Common myeloid progenitor, CD34-positive (primary cell): ENCODE measurements around the gene TJAP1.
"Not testable (repeated sequence)": the region's sequence is repeated elsewhere in the genome, so short reads cannot be mapped to it uniquely, and the experiment has no call there.

ENCODE experiments used
- CTCF ChIA-PET: fragments of 350-600 bp; sonication (Branson Sonifier 250); formaldehyde crosslinking; loops from one replicate; lab custom pipeline; 2021; ENCODE audit warnings: antibody characterized with exemption; lab: Charles Lee
- POLR2A ChIA-PET: fragments of 350-600 bp; sonication (Branson Sonifier 250); formaldehyde crosslinking; loops from one replicate; lab custom pipeline; 2021; ENCODE audit warnings: antibody characterized with exemption; lab: Charles Lee
- DNase-seq, 3 donors: peaks; one replicate each; pipeline versions ENCODE4 v3.0.0 to v3.0.0-alpha.2; 2013
- H3K27ac ChIP-seq, 2 experiments: 1 replicate in 1 of 2; 2 replicates in 1 of 2; pipeline ENCODE4 v1.7.0; 2013; ENCODE audit warnings: inconsistent platforms in 2 of 2, low read length in 2 of 2, mild to moderate bottlenecking in 2 of 2, low read depth in 1 of 2, moderate library complexity in 1 of 2; ENCODE audit not compliant: severe bottlenecking in 2 of 2, insufficient read depth in 1 of 2, poor library complexity in 1 of 2
- H3K27me3 ChIP-seq, 5 experiments: replicated peaks in 2 of 5; 1 replicate in 3 of 5; 2 replicates in 2 of 5; pipeline versions ENCODE4 v1.6.1 to v1.7.0; 2013; ENCODE audit warnings: low read length in 4 of 5, mild to moderate bottlenecking in 2 of 5, moderate library complexity in 2 of 5, inconsistent platforms in 1 of 5; ENCODE audit not compliant: insufficient read depth in 5 of 5, control insufficient read depth in 4 of 5
- H3K36me3 ChIP-seq, 4 experiments: 1 replicate in 2 of 4; 2 replicates in 2 of 4; pipeline versions ENCODE4 v1.6.1 to v1.7.0; 2013; ENCODE audit warnings: low read length in 3 of 4, control low read depth in 1 of 4, mild to moderate bottlenecking in 1 of 4; ENCODE audit not compliant: control insufficient read depth in 4 of 4, insufficient read depth in 4 of 4
- H3K4me1 ChIP-seq, 4 experiments: 1 replicate in 3 of 4; 2 replicates in 1 of 4; pipeline versions ENCODE4 v1.6.1 to v1.7.1; 2013; ENCODE audit warnings: low read length in 3 of 4, mild to moderate bottlenecking in 3 of 4, control low read depth in 1 of 4, inconsistent platforms in 1 of 4, moderate library complexity in 1 of 4; ENCODE audit not compliant: control insufficient read depth in 4 of 4, insufficient read depth in 4 of 4; ENCODE audit errors: control extremely low read depth in 1 of 4
- H3K4me3 ChIP-seq, 7 experiments: 1 replicate in 4 of 7; 2 replicates in 3 of 7; pipeline versions ENCODE4 v1.5.1 to v1.7.0; 2013; ENCODE audit warnings: mild to moderate bottlenecking in 7 of 7, low read length in 6 of 7, moderate library complexity in 6 of 7, inconsistent platforms in 2 of 7, low read depth in 2 of 7, control low read depth in 1 of 7; ENCODE audit not compliant: insufficient read depth in 4 of 7, control insufficient read depth in 1 of 7; ENCODE audit errors: extremely low read depth in 1 of 7
- H3K9me3 ChIP-seq, 5 experiments: 1 replicate in 4 of 5; 2 replicates in 1 of 5; pipeline versions ENCODE4 v1.6.1 to v1.7.1; 2013; ENCODE audit warnings: low read length in 4 of 5, mild to moderate bottlenecking in 2 of 5, inconsistent platforms in 1 of 5, low read depth in 1 of 5, moderate library complexity in 1 of 5; ENCODE audit not compliant: control insufficient read depth in 4 of 5, insufficient read depth in 2 of 5; ENCODE audit errors: control extremely low read depth in 1 of 5
- WGBS: methylation state at CpG from one replicate; pipeline ENCODE4 v1.1.5; 2013; ENCODE audit not compliant: insufficient coverage; 5-methylcytosine and 5-hydroxymethylcytosine counted together

Gene TJAP1

GRCh38 chr6:43498291-43498690, 20.9 kb downstream of the TJAP1 start:
- peaks cover 10 to 63% (median 50%) of the 10 kb centered on the region in 4 experiments for H3K36me3 ChIP-seq
- H3K4me3 ChIP-seq, DNase-seq, H3K4me1 ChIP-seq, H3K27ac ChIP-seq, H3K27me3 ChIP-seq, H3K9me3 ChIP-seq: not testable (repeated sequence)
- 95% methylated on average over 5 of the region's 5 CpGs for WGBS
- CTCF ChIA-PET, result interaction anchor here (0.6 to 8.9 kb wide), 5 partner anchors 8 to 232 kb away, joined by 3 to 64 read pairs (median 3); no protein-coding TSS in a partner anchor
- POLR2A ChIA-PET, result interaction anchor here (1.2 kb wide), 1 partner anchor 109 kb away, joined by 3 read pairs; no protein-coding TSS in a partner anchor

- WGBS, result 98% methylated on average over 11 of the region's 12 CpGs
- H3K27ac ChIP-seq, result no peak overlapping the region
- POLR2A ChIA-PET, result interaction anchor here (0.8 kb wide), 1 partner anchor 181 kb away, joined by 5 read pairs; no protein-coding TSS in a partner anchor
- no peaks in the 10 kb centered on the region for H3K9me3 ChIP-seq
- no peak for DNase-seq
- H3K27me3 ChIP-seq, result no peaks in the 10 kb centered on the region
- H3K36me3 ChIP-seq, result peaks cover 10 to 62% (median 55%) of the 10 kb centered on the region in 4 experiments
- H3K4me3 ChIP-seq, result no peak overlapping the region
- CTCF ChIA-PET, result interaction anchor here (0.6 to 8.9 kb wide), 5 partner anchors 7 to 233 kb away, joined by 3 to 64 read pairs (median 3); no protein-coding TSS in a partner anchor
- peaks cover 0 to 7% (median 6%) of the 10 kb centered on the region in 4 experiments for H3K4me1 ChIP-seq
These were observed 21.9 kb downstream of the TJAP1 start for GRCh38 chr6:43499028-43499815.

- WGBS, result 94% methylated on average over 2 of the region's 3 CpGs
- POLR2A ChIA-PET, result no interaction called here
- no peak for DNase-seq
- CTCF ChIA-PET, result interaction anchor here (0.6 to 1.4 kb wide), 3 partner anchors 8 to 117 kb away, joined by 3 to 5 read pairs (median 3); no protein-coding TSS in a partner anchor
- Histone ChIP-seq H3K9me3 (no peaks in the 10 kb centered on the region), H3K27ac (no peak overlapping the region), H3K4me3 (no peak overlapping the region), H3K27me3 (no peaks in the 10 kb centered on the region), H3K4me1 (no peaks in the 10 kb centered on the region), H3K36me3 (peaks cover 13 to 77% (median 65%) of the 10 kb centered on the region in 4 experiments)
These were observed 23.6 kb downstream of the TJAP1 start for GRCh38 chr6:43500921-43501320.

DNA sequence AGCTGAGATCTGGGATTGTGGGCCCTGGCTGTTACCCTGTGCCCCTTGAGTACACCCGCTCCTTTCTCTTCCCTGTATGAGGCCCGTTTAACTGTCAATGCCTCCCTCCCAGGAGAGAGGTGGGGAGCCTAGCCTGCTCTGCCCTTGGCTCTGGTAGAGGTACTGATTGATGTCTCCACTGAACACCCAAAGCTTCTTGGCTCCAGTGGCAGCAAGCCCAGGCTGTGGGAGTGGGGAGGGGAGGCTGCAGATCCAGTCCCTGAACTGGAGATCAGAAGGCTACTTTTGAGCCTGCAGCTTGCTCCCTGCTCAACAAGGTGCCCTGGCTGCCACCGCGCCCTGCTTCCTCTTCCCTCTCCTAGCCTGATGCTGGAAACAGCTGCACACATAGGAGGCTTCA, 25.3 kb downstream of the TJAP1 start:
- WGBS, result 100% methylated on average over 2 of the region's 4 CpGs
- peaks cover 13 to 74% (median 64%) of the 10 kb centered on the region in 4 experiments for H3K36me3 ChIP-seq
- DNase-seq, result no peak
- no peaks in the 10 kb centered on the region for H3K9me3 ChIP-seq
- CTCF ChIA-PET, result interaction anchor here (1.2 to 5.7 kb wide), 7 partner anchors 9 to 49 kb away, joined by 3 to 32 read pairs (median 4); partner anchors contain the start of gene DLK2
- peaks cover 0 to 9% (median 5%) of the 10 kb centered on the region in 5 experiments for H3K27me3 ChIP-seq
- no peak overlapping the region for H3K27ac ChIP-seq
- H3K4me3 ChIP-seq, result no peak overlapping the region
- POLR2A ChIA-PET, result no interaction called here
- peaks cover 0 to 5% (median 3%) of the 10 kb centered on the region in 4 experiments for H3K4me1 ChIP-seq

GRCh38 chr6:43503443-43503842, 26.1 kb downstream of the TJAP1 start:
- H3K36me3 ChIP-seq, result peaks cover 13 to 67% (median 60%) of the 10 kb centered on the region in 4 experiments
- POLR2A ChIA-PET, result no interaction called here
- 91% methylated on average over 7 of the region's 8 CpGs for WGBS
- DNase-seq, result no peak
- no peak overlapping the region for H3K4me3 ChIP-seq
- CTCF ChIA-PET, result interaction anchor here (1.2 to 5.7 kb wide), 8 partner anchors 8 to 113 kb away, joined by 3 to 32 read pairs (median 4); partner anchors contain the start of gene DLK2
- H3K9me3 ChIP-seq, result no peaks in the 10 kb centered on the region
- peaks cover 0 to 5% (median 3%) of the 10 kb centered on the region in 4 experiments for H3K4me1 ChIP-seq
- H3K27me3 ChIP-seq, result peaks cover 0 to 17% (median 11%) of the 10 kb centered on the region in 5 experiments
- H3K27ac ChIP-seq, result no peak overlapping the region

DNA sequence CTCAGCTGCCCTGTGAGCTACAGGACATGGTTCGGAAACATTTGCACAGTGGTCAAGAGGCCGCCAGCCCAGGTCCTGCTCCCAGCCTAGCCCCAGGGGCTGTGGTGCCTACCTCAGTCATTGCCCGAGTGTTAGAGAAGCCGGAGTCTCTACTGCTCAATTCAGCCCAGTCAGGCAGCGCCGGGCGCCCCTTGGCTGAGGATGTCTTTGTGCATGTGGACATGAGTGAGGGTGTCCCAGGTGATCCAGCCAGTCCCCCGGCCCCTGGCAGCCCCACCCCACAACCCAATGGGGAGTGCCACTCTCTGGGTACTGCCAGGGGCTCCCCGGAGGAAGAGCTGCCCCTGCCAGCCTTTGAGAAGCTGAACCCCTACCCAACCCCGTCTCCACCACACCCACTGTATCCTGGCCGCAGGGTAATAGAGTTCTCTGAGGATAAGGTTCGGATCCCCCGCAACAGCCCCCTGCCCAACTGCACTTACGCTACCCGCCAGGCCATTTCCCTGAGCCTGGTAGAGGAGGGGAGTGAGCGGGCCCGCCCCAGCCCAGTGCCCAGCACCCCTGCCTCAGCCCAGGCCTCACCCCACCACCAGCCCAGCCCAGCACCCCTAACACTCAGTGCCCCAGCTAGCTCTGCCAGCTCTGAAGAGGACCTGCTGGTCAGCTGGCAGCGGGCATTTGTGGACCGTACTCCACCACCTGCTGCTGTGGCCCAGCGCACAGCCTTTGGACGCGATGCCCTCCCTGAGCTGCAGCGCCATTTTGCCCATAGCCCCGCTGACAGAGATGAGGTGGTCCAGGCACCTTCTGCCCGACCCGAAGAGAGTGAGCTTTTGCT, 27.6 kb downstream of the TJAP1 start:
- Histone ChIP-seq H3K4me1 (peaks cover 0 to 11% (median 9%) of the 10 kb centered on the region in 4 experiments), H3K36me3 (peaks cover 6 to 52% (median 45%) of the 10 kb centered on the region in 4 experiments), H3K27ac (no peak overlapping the region), H3K27me3 (peaks cover 0 to 32% (median 17%) of the 10 kb centered on the region in 5 experiments), H3K4me3 (no peak overlapping the region), H3K9me3 (no peaks in the 10 kb centered on the region)
- CTCF ChIA-PET, result interaction anchor here (1.0 to 5.7 kb wide), 16 partner anchors 10 to 299 kb away, joined by 3 to 64 read pairs (median 4); partner anchors contain the start of gene DLK2
- no peak for DNase-seq
- POLR2A ChIA-PET, result no interaction called here
- WGBS, result 95% methylated on average over 15 of the region's 26 CpGs
